Measurements from ENCODE around the gene ELAC1. TPM values are rescaled to one million over a fixed set of nuclear protein-coding genes. Genes with fewer than 3 reads are reported as not detected.

The ELAC1 gene
- total and polyA plus RNA-seq, 2 experiments from 2014 or later: 2.8 to 3.2 TPM

- TF ChIP-seq, protein P1, sequence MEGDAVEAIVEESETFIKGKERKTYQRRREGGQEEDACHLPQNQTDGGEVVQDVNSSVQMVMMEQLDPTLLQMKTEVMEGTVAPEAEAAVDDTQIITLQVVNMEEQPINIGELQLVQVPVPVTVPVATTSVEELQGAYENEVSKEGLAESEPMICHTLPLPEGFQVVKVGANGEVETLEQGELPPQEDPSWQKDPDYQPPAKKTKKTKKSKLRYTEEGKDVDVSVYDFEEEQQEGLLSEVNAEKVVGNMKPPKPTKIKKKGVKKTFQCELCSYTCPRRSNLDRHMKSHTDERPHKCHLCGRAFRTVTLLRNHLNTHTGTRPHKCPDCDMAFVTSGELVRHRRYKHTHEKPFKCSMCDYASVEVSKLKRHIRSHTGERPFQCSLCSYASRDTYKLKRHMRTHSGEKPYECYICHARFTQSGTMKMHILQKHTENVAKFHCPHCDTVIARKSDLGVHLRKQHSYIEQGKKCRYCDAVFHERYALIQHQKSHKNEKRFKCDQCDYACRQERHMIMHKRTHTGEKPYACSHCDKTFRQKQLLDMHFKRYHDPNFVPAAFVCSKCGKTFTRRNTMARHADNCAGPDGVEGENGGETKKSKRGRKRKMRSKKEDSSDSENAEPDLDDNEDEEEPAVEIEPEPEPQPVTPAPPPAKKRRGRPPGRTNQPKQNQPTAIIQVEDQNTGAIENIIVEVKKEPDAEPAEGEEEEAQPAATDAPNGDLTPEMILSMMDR (conservative IDR thresholded peaks at IDR 0.05; ENCODE audit: low read depth in 2 of 2): no peak
Measured at GRCh38 chr18:50947899-50948298, 19.9 kb upstream of the ELAC1 start (continued).

GRCh38 chr18:50949185-50949584 lies 18.7 kb upstream of the ELAC1 start:
- Histone ChIP-seq H2AFZ (no peak overlapping the region), H3K36me3 (ENCODE audit: insufficient read depth) (0 out of 2 replicates have a peak, but pooled peaks cover 11% of the 10 kb centered on the region), H3K27ac (ENCODE audit: low read depth) (no peak overlapping the region), H3K4me3 (no peak overlapping the region), H3K4me1 (ENCODE audit: insufficient read depth) (no peaks in the 10 kb centered on the region), H3F3A (replicated peaks; ENCODE audit: low read depth) (no peaks in the 10 kb centered on the region), H3K9me2 (ENCODE audit: insufficient read depth) (no peaks in the 10 kb centered on the region), H3K79me2 (replicated peaks; ENCODE audit: insufficient read depth) (no peaks in the 10 kb centered on the region), H4K20me1 (replicated peaks; ENCODE audit: insufficient read depth) (no peaks in the 10 kb centered on the region), H3K27me3 (ENCODE audit: insufficient read depth) (no peaks in the 10 kb centered on the region), H3K4me2 (no peak overlapping the region)
- H3K36me3 Mint-ChIP-seq (ENCODE audit: low read depth): peaks cover 12% of the 10 kb centered on the region; the same call in 2 of the 3 replicates
- no peak overlapping the region for H3K4me3 Mint-ChIP-seq
- no peaks in the 10 kb centered on the region for H3K27me3 Mint-ChIP-seq (ENCODE audit: insufficient read depth, low read depth, poor library complexity)
- ATAC-seq (no peak), DNase-seq (ENCODE audit: low spot score) (no peak)
- no peaks in the 10 kb centered on the region for H3K4me1 Mint-ChIP-seq
- no peak overlapping the region for H3K27ac Mint-ChIP-seq
- no peaks in the 10 kb centered on the region for H3K9me3 Mint-ChIP-seq
- TF ChIP-seq, protein P2, sequence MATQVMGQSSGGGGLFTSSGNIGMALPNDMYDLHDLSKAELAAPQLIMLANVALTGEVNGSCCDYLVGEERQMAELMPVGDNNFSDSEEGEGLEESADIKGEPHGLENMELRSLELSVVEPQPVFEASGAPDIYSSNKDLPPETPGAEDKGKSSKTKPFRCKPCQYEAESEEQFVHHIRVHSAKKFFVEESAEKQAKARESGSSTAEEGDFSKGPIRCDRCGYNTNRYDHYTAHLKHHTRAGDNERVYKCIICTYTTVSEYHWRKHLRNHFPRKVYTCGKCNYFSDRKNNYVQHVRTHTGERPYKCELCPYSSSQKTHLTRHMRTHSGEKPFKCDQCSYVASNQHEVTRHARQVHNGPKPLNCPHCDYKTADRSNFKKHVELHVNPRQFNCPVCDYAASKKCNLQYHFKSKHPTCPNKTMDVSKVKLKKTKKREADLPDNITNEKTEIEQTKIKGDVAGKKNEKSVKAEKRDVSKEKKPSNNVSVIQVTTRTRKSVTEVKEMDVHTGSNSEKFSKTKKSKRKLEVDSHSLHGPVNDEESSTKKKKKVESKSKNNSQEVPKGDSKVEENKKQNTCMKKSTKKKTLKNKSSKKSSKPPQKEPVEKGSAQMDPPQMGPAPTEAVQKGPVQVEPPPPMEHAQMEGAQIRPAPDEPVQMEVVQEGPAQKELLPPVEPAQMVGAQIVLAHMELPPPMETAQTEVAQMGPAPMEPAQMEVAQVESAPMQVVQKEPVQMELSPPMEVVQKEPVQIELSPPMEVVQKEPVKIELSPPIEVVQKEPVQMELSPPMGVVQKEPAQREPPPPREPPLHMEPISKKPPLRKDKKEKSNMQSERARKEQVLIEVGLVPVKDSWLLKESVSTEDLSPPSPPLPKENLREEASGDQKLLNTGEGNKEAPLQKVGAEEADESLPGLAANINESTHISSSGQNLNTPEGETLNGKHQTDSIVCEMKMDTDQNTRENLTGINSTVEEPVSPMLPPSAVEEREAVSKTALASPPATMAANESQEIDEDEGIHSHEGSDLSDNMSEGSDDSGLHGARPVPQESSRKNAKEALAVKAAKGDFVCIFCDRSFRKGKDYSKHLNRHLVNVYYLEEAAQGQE (IDR thresholded peaks at IDR 0.05; ENCODE audit: unreplicated experiment): no peak
- no peak for TF ChIP-seq POLR2AphosphoS5 (IDR thresholded peaks at IDR 0.05; ENCODE audit: low read depth)
- no peak for TF ChIP-seq CREB1 (CRISPR knock-in tag; IDR thresholded peaks at IDR 0.05; ENCODE audit: low read depth)
- TF ChIP-seq JUNB (IDR thresholded peaks at IDR 0.05; ENCODE audit: unreplicated experiment): no peak
- TF ChIP-seq EZH2phosphoT487 (IDR thresholded peaks at IDR 0.05; ENCODE audit: unreplicated experiment): no peak
- no peak for TF ChIP-seq EZH2 (IDR thresholded peaks at IDR 0.05; ENCODE audit: low read depth, unreplicated experiment)
- TF ChIP-seq ZNF114 (CRISPR knock-in tag; IDR thresholded peaks at IDR 0.05): no peak
- no peak for TF ChIP-seq ZNF462 (CRISPR knock-in tag; IDR thresholded peaks at IDR 0.05)
- TF ChIP-seq STAT1 (IDR thresholded peaks at IDR 0.05; ENCODE audit: unreplicated experiment): no peak
- TF ChIP-seq, protein P3, sequence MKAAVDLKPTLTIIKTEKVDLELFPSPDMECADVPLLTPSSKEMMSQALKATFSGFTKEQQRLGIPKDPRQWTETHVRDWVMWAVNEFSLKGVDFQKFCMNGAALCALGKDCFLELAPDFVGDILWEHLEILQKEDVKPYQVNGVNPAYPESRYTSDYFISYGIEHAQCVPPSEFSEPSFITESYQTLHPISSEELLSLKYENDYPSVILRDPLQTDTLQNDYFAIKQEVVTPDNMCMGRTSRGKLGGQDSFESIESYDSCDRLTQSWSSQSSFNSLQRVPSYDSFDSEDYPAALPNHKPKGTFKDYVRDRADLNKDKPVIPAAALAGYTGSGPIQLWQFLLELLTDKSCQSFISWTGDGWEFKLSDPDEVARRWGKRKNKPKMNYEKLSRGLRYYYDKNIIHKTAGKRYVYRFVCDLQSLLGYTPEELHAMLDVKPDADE (IDR thresholded peaks at IDR 0.05): no peak
- TF ChIP-seq ZNF331 (CRISPR knock-in tag; IDR thresholded peaks at IDR 0.05; ENCODE audit: low read depth): no peak
